Measurements from ENCODE around the gene DHX40.

Gene DHX40

GRCh38 chr17:59550703-59551102 is 14.7 kb upstream of the DHX40 start:
- Histone ChIP-seq H3K9ac (no peak overlapping the region), H4K20me1 (ENCODE audit: insufficient read depth) (no peaks in the 10 kb centered on the region), H3K4me3 (IDR thresholded peaks at IDR 0.05; ENCODE audit: insufficient read depth, low read depth, low read length) (no peak overlapping the region), H3K36me3 (ENCODE audit: insufficient read depth) (no peaks in the 10 kb centered on the region), H3K4me2 (no peak overlapping the region), H3K27ac (no peak overlapping the region), H2AFZ (ENCODE audit: low read depth) (no peak overlapping the region), H3K4me1 (ENCODE audit: low read depth, poor library complexity, severe bottlenecking) (no peaks in the 10 kb centered on the region), H3K27me3 (ENCODE audit: insufficient read depth, low read depth) (no peaks in the 10 kb centered on the region), H3K79me2 (ENCODE audit: insufficient read depth, low read depth) (no peaks in the 10 kb centered on the region)
- no peak for TF ChIP-seq CTCF (conservative IDR thresholded peaks at IDR 0.05; ENCODE audit: low read depth, low read length)

GRCh38 chr17:59558039-59558438 is 7.4 kb upstream of the DHX40 start:
- Histone ChIP-seq H3K27ac (no peak overlapping the region), H4K20me1 (ENCODE audit: insufficient read depth) (no peaks in the 10 kb centered on the region), H3K4me2 (no peak overlapping the region), H3K9ac (no peak overlapping the region), H3K79me2 (ENCODE audit: insufficient read depth, low read depth) (no peaks in the 10 kb centered on the region), H3K36me3 (ENCODE audit: insufficient read depth) (no peaks in the 10 kb centered on the region), H3K27me3 (ENCODE audit: insufficient read depth, low read depth) (no peaks in the 10 kb centered on the region), H3K4me1 (ENCODE audit: low read depth, poor library complexity, severe bottlenecking) (no peaks in the 10 kb centered on the region), H2AFZ (ENCODE audit: low read depth) (no peak overlapping the region), H3K4me3 (IDR thresholded peaks at IDR 0.05; ENCODE audit: insufficient read depth, low read depth, low read length) (no peak overlapping the region)
- no peak for TF ChIP-seq CTCF (conservative IDR thresholded peaks at IDR 0.05; ENCODE audit: low read depth, low read length)

GRCh38 chr17:59558953-59559352 is 6.5 kb upstream of the DHX40 start:
- Histone ChIP-seq H3K27ac (no peak overlapping the region), H3K4me3 (IDR thresholded peaks at IDR 0.05; ENCODE audit: insufficient read depth, low read depth, low read length) (no peak overlapping the region), H3K4me1 (ENCODE audit: low read depth, poor library complexity, severe bottlenecking) (no peaks in the 10 kb centered on the region), H4K20me1 (ENCODE audit: insufficient read depth) (no peaks in the 10 kb centered on the region), H3K79me2 (ENCODE audit: insufficient read depth, low read depth) (no peaks in the 10 kb centered on the region), H2AFZ (ENCODE audit: low read depth) (no peak overlapping the region), H3K36me3 (ENCODE audit: insufficient read depth) (no peaks in the 10 kb centered on the region), H3K4me2 (no peak overlapping the region), H3K9ac (no peak overlapping the region), H3K27me3 (ENCODE audit: insufficient read depth, low read depth) (no peaks in the 10 kb centered on the region)
- 0 out of 2 replicates have a peak, but pooled peaks have one; percentile 19 for TF ChIP-seq CTCF (conservative IDR thresholded peaks at IDR 0.05; ENCODE audit: low read depth, low read length)

GRCh38 chr17:59561042-59561441 is 4.4 kb upstream of the DHX40 start:
- TF ChIP-seq CTCF (conservative IDR thresholded peaks at IDR 0.05; ENCODE audit: low read depth, low read length) = peak; percentile 62
- no peaks in the 10 kb centered on the region for H3K27me3 ChIP-seq (ENCODE audit: insufficient read depth, low read depth)
- peaks cover 4% of the 10 kb centered on the region for H3K4me1 ChIP-seq (ENCODE audit: low read depth, poor library complexity, severe bottlenecking)
- H3K79me2 ChIP-seq (ENCODE audit: insufficient read depth, low read depth) = peaks cover 3% of the 10 kb centered on the region; the same call in 1 of the 2 replicates
- no peaks in the 10 kb centered on the region for H4K20me1 ChIP-seq (ENCODE audit: insufficient read depth)
- H3K4me3 ChIP-seq (IDR thresholded peaks at IDR 0.05; ENCODE audit: insufficient read depth, low read depth, low read length) = no peak overlapping the region
- no peak overlapping the region for H3K4me2 ChIP-seq
- no peak overlapping the region for H3K9ac ChIP-seq
- peak overlapping the region; percentile 4; the same call in 1 of the 2 replicates for H2AFZ ChIP-seq (ENCODE audit: low read depth)
- no peak overlapping the region for H3K27ac ChIP-seq
- no peaks in the 10 kb centered on the region for H3K36me3 ChIP-seq (ENCODE audit: insufficient read depth)

Measured in KMS-11 (cell line).